WI38 (cell line): ENCODE results near the gene VWF.

Source experiments
- H3K4me3 ChIP-seq: 2 replicates; pipeline ENCODE4 v1.5.1; 2011; ENCODE audit warnings: low read depth, mild to moderate bottlenecking, control low read depth, low read length
- TF ChIP-seq, protein P1 (sequence below): IDR thresholded peaks from 2 replicates; pipeline ENCODE4 v1.5.1; 2012; ENCODE audit warnings: low read depth, mild to moderate bottlenecking, control low read depth, low read length

Gene VWF

DNA sequence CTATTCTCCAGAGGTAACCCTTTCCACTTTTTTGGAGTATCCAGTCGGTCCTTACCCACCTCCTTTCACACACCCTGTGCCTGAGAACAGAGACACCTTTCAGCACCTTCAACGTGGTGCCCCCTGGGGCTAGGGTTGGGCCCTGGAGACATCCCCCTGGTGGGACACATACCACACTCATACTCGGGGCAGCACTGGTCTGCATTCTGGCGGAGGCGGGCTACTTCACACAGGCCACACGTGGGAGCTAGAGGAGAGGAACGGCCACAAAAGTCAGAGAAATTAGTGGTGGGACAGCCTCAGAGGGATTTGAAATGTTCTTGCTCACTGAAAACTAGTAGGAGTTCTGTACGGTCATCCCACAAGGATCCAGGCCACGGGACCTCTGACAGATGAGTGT, 139.6 kb downstream of the VWF start:
- TF ChIP-seq, protein P1, sequence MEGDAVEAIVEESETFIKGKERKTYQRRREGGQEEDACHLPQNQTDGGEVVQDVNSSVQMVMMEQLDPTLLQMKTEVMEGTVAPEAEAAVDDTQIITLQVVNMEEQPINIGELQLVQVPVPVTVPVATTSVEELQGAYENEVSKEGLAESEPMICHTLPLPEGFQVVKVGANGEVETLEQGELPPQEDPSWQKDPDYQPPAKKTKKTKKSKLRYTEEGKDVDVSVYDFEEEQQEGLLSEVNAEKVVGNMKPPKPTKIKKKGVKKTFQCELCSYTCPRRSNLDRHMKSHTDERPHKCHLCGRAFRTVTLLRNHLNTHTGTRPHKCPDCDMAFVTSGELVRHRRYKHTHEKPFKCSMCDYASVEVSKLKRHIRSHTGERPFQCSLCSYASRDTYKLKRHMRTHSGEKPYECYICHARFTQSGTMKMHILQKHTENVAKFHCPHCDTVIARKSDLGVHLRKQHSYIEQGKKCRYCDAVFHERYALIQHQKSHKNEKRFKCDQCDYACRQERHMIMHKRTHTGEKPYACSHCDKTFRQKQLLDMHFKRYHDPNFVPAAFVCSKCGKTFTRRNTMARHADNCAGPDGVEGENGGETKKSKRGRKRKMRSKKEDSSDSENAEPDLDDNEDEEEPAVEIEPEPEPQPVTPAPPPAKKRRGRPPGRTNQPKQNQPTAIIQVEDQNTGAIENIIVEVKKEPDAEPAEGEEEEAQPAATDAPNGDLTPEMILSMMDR, result no peak
- H3K4me3 ChIP-seq, result no peak overlapping the region

GRCh38 chr12:5982106-5982505, 142.4 kb downstream of the VWF start:
- H3K4me3 ChIP-seq, result no peak overlapping the region
- TF ChIP-seq, protein P1, result no peak

- H3K4me3 ChIP-seq, result no peak overlapping the region
- TF ChIP-seq, protein P1, result no peak
These were observed 146.9 kb downstream of the VWF start for GRCh38 chr12:5977556-5977955.

- TF ChIP-seq, protein P1, result no peak
- no peak overlapping the region for H3K4me3 ChIP-seq
These were observed 147.8 kb downstream of the VWF start for GRCh38 chr12:5976711-5977110.

DNA sequence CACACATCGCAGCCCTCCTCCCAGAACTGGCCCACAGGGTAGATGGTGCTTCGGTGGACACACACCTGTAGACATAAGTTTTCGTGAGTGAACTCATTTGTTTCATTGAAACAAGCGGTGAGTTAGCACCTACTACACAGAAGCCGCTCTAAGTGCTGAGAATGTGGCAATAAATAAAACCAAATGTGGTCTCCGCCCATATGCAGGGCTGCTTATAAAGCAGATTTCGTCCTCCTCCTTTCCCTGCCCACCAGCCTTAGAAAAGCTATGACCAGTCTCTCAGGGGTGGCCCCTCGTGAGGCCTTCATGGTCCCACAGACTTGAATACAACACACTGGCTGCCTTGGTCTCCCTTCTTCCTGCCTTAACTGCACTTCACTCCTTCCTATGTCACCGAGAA, 148.3 kb downstream of the VWF start:
- H3K4me3 ChIP-seq, result no peak overlapping the region
- TF ChIP-seq, protein P1, result no peak

DNA sequence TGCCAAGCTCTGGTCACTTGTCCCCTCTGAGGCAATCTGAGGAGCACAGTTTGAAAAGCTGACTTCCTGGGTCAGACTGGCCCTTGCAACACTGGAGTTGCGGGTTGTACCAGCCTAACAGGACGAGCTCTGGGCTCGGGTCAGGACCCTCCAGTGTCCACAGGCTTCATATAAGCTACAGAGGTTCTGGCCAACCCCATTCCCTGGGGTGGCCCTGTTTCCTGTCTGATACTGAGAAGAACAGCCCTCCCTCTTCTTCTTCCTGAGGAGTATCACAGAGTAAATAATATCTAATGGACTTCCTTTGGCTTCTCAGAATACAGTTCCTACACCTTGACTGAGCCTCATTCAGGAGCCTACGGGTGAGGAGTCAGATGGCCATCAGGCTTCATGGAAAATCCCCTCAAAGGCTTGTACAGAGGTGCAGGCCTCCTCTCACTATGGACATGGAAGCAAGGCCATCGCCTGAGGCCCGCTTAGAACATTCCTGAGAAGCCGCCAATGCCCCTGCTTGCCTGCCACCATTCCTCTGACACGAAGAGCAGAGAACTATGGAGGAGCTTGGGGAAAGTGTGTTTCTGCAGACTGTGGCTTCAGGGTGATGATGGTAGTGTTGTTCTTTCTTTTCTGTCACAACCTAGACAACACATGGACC, 150.9 kb downstream of the VWF start:
- TF ChIP-seq, protein P1, result no peak
- H3K4me3 ChIP-seq, result no peak overlapping the region

DNA sequence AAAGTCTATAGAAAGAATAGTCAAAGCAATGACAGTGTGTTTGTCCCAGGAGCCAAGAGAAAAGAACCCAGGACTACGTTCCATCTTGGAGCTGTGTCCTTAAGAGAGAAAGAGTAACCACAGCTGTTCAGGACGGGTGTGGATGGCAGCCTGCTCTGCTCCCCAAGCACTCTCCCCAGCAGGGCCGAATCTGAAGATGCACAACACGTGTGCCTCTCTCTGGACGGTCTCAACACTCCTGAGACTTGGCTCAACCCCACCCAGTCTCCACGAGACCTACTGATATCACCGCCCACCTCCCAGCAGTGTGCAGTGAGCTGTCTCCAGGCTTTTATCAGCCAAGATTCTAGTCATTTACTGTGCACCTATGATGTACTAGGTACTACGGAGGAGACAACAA, 152.1 kb downstream of the VWF start:
- TF ChIP-seq, protein P1, result no peak
- H3K4me3 ChIP-seq, result no peak overlapping the region
